Keratinocyte (primary cell): Measurements from ENCODE around the gene IL1B. TPM values are rescaled to one million over a fixed set of nuclear protein-coding genes. Genes with fewer than 3 reads are reported as not detected.

Experiments
- DNase-seq: peaks from one replicate; pipeline ENCODE4 v3.0.0-alpha.2; 2011; ENCODE audit warnings: low read depth, missing footprints, low spot score
- FAIRE-seq: peaks from 2 replicates; lab custom pipeline; 2011; peaks lifted over from hg19 to GRCh38; lab: Jason Lieb, UNC
- H2AFZ ChIP-seq: 2 replicates; pipeline ENCODE4 v1.6.0; 2012; ENCODE audit warnings: low read length, control low read depth, inconsistent platforms; ENCODE audit not compliant: control insufficient read depth
- H3K27ac ChIP-seq: 2 replicates; pipeline ENCODE4 v1.5.1; 2011; ENCODE audit warnings: low read length; ENCODE audit not compliant: control insufficient read depth, insufficient read depth
- H3K27me3 ChIP-seq: 3 replicates; pipeline ENCODE4 v1.6.0; 2011; ENCODE audit warnings: low read length; ENCODE audit not compliant: control insufficient read depth, insufficient read depth; ENCODE audit errors: extremely low read depth
- H3K36me3 ChIP-seq, 2 experiments: 2 replicates in 1 of 2; 3 replicates in 1 of 2; pipeline ENCODE4 v1.5.1; 2011; ENCODE audit warnings: low read length in 2 of 2, mild to moderate bottlenecking in 1 of 2; ENCODE audit not compliant: control insufficient read depth in 2 of 2, insufficient read depth in 2 of 2; ENCODE audit errors: extremely low read depth in 1 of 2
- H3K4me1 ChIP-seq: 3 replicates; pipeline ENCODE4 v1.5.1; 2011; ENCODE audit warnings: low read length; ENCODE audit not compliant: control insufficient read depth, insufficient read depth; ENCODE audit errors: extremely low read depth
- H3K4me2 ChIP-seq: 3 replicates; pipeline ENCODE4 v1.6.0; 2011; ENCODE audit warnings: low read depth, low read length; ENCODE audit not compliant: control insufficient read depth, insufficient read depth; ENCODE audit errors: extremely low read depth
- H3K4me3 ChIP-seq, 3 experiments: fragments of 200-600 bp in 1 of 3; sonication (generic) in 1 of 3; 2 replicates in 2 of 3; 3 replicates in 1 of 3; pipeline ENCODE4 v1.5.1; 2011 to 2016; ENCODE audit warnings: low read length in 3 of 3, mild to moderate bottlenecking in 3 of 3, control low read depth in 2 of 3, inconsistent platforms in 1 of 3, low read depth in 1 of 3, mixed read lengths in 1 of 3, mixed run types in 1 of 3, moderate library complexity in 1 of 3; ENCODE audit not compliant: control insufficient read depth in 2 of 3, insufficient read depth in 2 of 3; ENCODE audit errors: extremely low read depth in 1 of 3
- H3K79me2 ChIP-seq: 2 replicates; pipeline ENCODE4 v1.6.0; 2012; ENCODE audit warnings: low read length; ENCODE audit not compliant: control insufficient read depth, insufficient read depth
- H3K9ac ChIP-seq: 3 replicates; pipeline ENCODE4 v1.6.0; 2011; ENCODE audit warnings: low read length; ENCODE audit not compliant: control insufficient read depth, insufficient read depth; ENCODE audit errors: extremely low read depth
- H3K9me1 ChIP-seq: 3 replicates; pipeline ENCODE4 v1.6.0; 2011; ENCODE audit warnings: low read length; ENCODE audit not compliant: control insufficient read depth, insufficient read depth; ENCODE audit errors: extremely low read depth
- H3K9me3 ChIP-seq: 2 replicates; pipeline ENCODE4 v1.5.1; 2012; ENCODE audit warnings: low read depth, low read length; ENCODE audit not compliant: control insufficient read depth
- H4K20me1 ChIP-seq: 3 replicates; pipeline ENCODE4 v1.6.0; 2011; ENCODE audit warnings: low read length; ENCODE audit not compliant: control insufficient read depth, insufficient read depth; ENCODE audit errors: extremely low read depth
- CTCF ChIP-seq, 3 experiments: IDR thresholded peaks in 1 of 3; conservative IDR thresholded peaks in 1 of 3; optimal IDR thresholded peaks in 1 of 3; 2 replicates in 2 of 3; 3 replicates in 1 of 3; pipeline versions ENCODE3 to v1.5.1; 2011; ENCODE audit warnings: low read length in 3 of 3, mild to moderate bottlenecking in 3 of 3, moderate library complexity in 2 of 3, control low read depth in 1 of 3, inconsistent platforms in 1 of 3; ENCODE audit not compliant: insufficient read depth in 2 of 3; ENCODE audit errors: extremely low read depth in 1 of 3
- EZH2 ChIP-seq: IDR thresholded peaks from one replicate; pipeline ENCODE4 v1.6.1; 2012; ENCODE audit warnings: inconsistent platforms, mild to moderate bottlenecking, low read length, moderate library complexity
- dilution Hi-C: fragments of 300-500 bp; cut with MboI; formaldehyde crosslinking; loops from one replicate; pipeline ENCODE4 v1.7.0; 2020; ENCODE audit warnings: low sequenced_read_pairs; ENCODE audit not compliant: extremely low pct_ligation_motif_present
- polyA plus RNA-seq, 5 experiments: library from polyadenylated mRNA; depleted of rRNA in 3 of 5; stranded (reverse) in 3 of 5; stranded (forward) in 1 of 5; unstranded in 1 of 5; fragments of >200 nt; gene quantifications; 1 replicate in 1 of 5; 2 replicates in 3 of 5; 3 replicates in 1 of 5; pipeline versions ENCODE4 v1.2.1 to v1.2.3, GENCODE V29; 2011 to 2012; ENCODE audit warnings: missing spikeins in 2 of 5, low read depth in 1 of 5, low replicate concordance in 1 of 5

IL1B gene
- polyA plus RNA-seq, 1 donor (not counting 4 experiments of a cell fraction or from before 2014, with no cell fraction given) = 232 TPM

- Histone ChIP-seq H3K9me3 (no peaks in the 10 kb centered on the region), H2AFZ (no peak overlapping the region), H3K36me3 (peaks cover 27 to 54% of the 10 kb centered on the region in 2 experiments), H3K4me1 (peaks cover 25% of the 10 kb centered on the region), H3K9ac (no peak overlapping the region), H3K27ac (no peak overlapping the region), H3K4me2 (no peak overlapping the region), H3K4me3 (no peak overlapping the region), H3K79me2 (peaks cover 21% of the 10 kb centered on the region), H4K20me1 (no peaks in the 10 kb centered on the region), H3K27me3 (no peaks in the 10 kb centered on the region), H3K9me1 (no peaks in the 10 kb centered on the region)
- TF ChIP-seq EZH2 = no peak
- no peak for TF ChIP-seq CTCF (optimal IDR thresholded peaks at IDR 0.05 in 1 of 3, IDR thresholded peaks at IDR 0.05 in 1 of 3, conservative IDR thresholded peaks at IDR 0.05 in 1 of 3; ENCODE audit: extremely low read depth in 1 of 3, insufficient read depth in 2 of 3, low read length in 3 of 3)
- dilution Hi-C loops = no loop called here
- no peak for DNase-seq
- FAIRE-seq = no peak
Measured at GRCh38 chr2:112829961-112830681, 6.5 kb downstream of the IL1B start.

DNA sequence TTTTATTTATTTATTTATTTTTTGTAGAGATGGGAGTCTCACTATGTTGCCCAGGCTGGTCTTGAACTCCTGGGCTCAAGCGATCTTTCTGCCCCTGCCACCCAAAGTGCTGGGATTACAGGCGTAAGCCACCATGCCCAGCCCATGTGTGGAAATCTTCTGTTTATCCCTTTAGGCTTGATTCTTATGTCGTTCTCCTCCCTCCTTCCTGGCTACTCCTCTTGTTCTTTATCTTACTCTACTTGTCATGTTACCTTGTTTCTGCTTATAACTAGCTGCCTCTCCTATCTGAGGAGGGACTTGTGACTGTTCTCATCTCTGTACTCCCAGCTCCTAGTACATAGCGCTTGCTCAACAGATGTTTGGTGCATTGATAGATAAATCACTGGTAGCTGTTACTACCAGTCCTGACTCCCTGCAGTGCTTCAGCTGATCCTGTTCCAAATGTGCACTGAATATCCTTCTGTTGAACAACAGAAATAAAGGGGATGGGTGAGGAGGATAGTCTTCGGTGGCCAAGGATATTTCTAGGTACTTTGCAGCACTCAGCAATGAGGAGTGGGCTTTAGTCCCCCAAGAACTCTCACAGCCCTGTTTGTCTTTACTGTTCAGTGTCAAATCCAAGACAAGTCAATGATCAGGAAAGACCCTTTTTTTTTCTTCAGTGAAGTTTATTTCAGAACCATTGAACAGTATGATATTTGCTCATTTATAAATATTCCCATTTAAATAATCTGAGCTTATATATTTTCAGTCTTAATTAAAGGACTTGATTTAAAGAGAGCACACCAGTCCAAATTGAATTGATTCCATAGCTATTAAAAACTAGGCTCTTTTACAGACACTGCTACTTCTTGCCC, 7.2 kb downstream of the IL1B start:
- H3K4me3 ChIP-seq = no peak overlapping the region
- peaks cover 13% of the 10 kb centered on the region for H3K79me2 ChIP-seq
- no peaks in the 10 kb centered on the region for H3K9me3 ChIP-seq
- no peak overlapping the region for H3K4me2 ChIP-seq
- dilution Hi-C loops = no loop called here
- H3K36me3 ChIP-seq = peaks cover 25 to 47% of the 10 kb centered on the region in 2 experiments
- FAIRE-seq = no peak
- peaks cover 25% of the 10 kb centered on the region for H3K4me1 ChIP-seq
- H4K20me1 ChIP-seq = no peaks in the 10 kb centered on the region
- no peaks in the 10 kb centered on the region for H3K27me3 ChIP-seq
- no peak for DNase-seq
- H3K9me1 ChIP-seq = no peaks in the 10 kb centered on the region
- no peak overlapping the region for H3K27ac ChIP-seq
- no peak for TF ChIP-seq CTCF (optimal IDR thresholded peaks at IDR 0.05 in 1 of 3, IDR thresholded peaks at IDR 0.05 in 1 of 3, conservative IDR thresholded peaks at IDR 0.05 in 1 of 3; ENCODE audit: extremely low read depth in 1 of 3, insufficient read depth in 2 of 3, low read length in 3 of 3)
- TF ChIP-seq EZH2 = no peak
- no peak overlapping the region for H3K9ac ChIP-seq
- H2AFZ ChIP-seq = no peak overlapping the region
